Mesodermal cell (in vitro differentiated cells): ENCODE data around the gene SLC18A2.
"Not testable (repeated sequence)": the region's sequence is repeated elsewhere in the genome, so short reads cannot be mapped to it uniquely, and the experiment has no call there.

Experiments used
- H3K27ac ChIP-seq: 2 replicates; pipeline ENCODE4 v1.7.0; 2013; ENCODE audit warnings: mild to moderate bottlenecking, low read depth, low read length, moderate library complexity; ENCODE audit not compliant: severe bottlenecking
- H3K36me3 ChIP-seq: 2 replicates; pipeline ENCODE4 v1.7.1; 2013; ENCODE audit warnings: mild to moderate bottlenecking, low read length, moderate library complexity; ENCODE audit not compliant: control insufficient read depth, insufficient read depth
- H3K4me1 ChIP-seq: one replicate; pipeline ENCODE4 v1.7.1; 2013; ENCODE audit warnings: mild to moderate bottlenecking, low read length; ENCODE audit not compliant: insufficient read depth, control insufficient read depth, poor library complexity, severe bottlenecking
- H3K4me3 ChIP-seq: 2 replicates; pipeline ENCODE4 v1.7.0; 2013; ENCODE audit warnings: low read length, control low read depth, mild to moderate bottlenecking; ENCODE audit not compliant: insufficient read depth, poor library complexity, severe bottlenecking; ENCODE audit errors: extremely low read depth
- H3K9me3 ChIP-seq: 2 replicates; pipeline ENCODE4 v1.7.1; 2013; ENCODE audit warnings: mild to moderate bottlenecking, low read length, moderate library complexity; ENCODE audit not compliant: control insufficient read depth
- WGBS, 2 experiments: methylation state at CpG; one replicate each; pipeline ENCODE4 v1.1.5; 2013; ENCODE audit warnings: missing lambda C conversion rate in 2 of 2; ENCODE audit not compliant: insufficient coverage in 2 of 2; 5-methylcytosine and 5-hydroxymethylcytosine counted together

Gene SLC18A2

GRCh38 chr10:117217196-117217761 lies 23.6 kb upstream of the SLC18A2 start:
- Histone ChIP-seq H3K27ac (no peak overlapping the region), H3K9me3 (no peaks in the 10 kb centered on the region), H3K4me1 (peaks cover 9% of the 10 kb centered on the region), H3K36me3 (no peaks in the 10 kb centered on the region), H3K4me3 (peak overlapping the region; percentile 39)
- 36 to 40% methylated on average over 14 to 18 of the region's 22 CpGs for WGBS, 2 experiments

- no peak overlapping the region for H3K27ac ChIP-seq
- 75 to 89% methylated on average over 4 to 8 of the region's 8 CpGs for WGBS, 2 experiments
- H3K36me3 ChIP-seq: no peaks in the 10 kb centered on the region
- peaks cover 9% of the 10 kb centered on the region for H3K4me1 ChIP-seq
- no peaks in the 10 kb centered on the region for H3K9me3 ChIP-seq
- H3K4me3 ChIP-seq: no peak overlapping the region
Observed at GRCh38 chr10:117218654-117219053, 22.3 kb upstream of the SLC18A2 start.

- 50 to 56% methylated on average over 7 to 9 of the region's 10 CpGs for WGBS, 2 experiments
- H3K4me1 ChIP-seq: peaks cover 9% of the 10 kb centered on the region
- no peaks in the 10 kb centered on the region for H3K36me3 ChIP-seq
- H3K27ac ChIP-seq: no peak overlapping the region
- no peak overlapping the region for H3K4me3 ChIP-seq
- no peaks in the 10 kb centered on the region for H3K9me3 ChIP-seq
Observed at GRCh38 chr10:117221156-117221711, 19.7 kb upstream of the SLC18A2 start.

- Histone ChIP-seq H3K4me3 (no peak overlapping the region), H3K9me3 (no peaks in the 10 kb centered on the region), H3K36me3 (no peaks in the 10 kb centered on the region), H3K27ac (no peak overlapping the region), H3K4me1 (peaks cover 9% of the 10 kb centered on the region)
- 89 to 92% methylated on average over 3 of the region's 5 CpGs for WGBS, 2 experiments
Observed at GRCh38 chr10:117222552-117222951, 18.4 kb upstream of the SLC18A2 start.

- no peak overlapping the region for H3K4me3 ChIP-seq
- peaks cover 9% of the 10 kb centered on the region for H3K4me1 ChIP-seq
- WGBS, 2 experiments: 85 to 90% methylated on average over 2 to 3 of the region's 4 CpGs
Observed at GRCh38 chr10:117222976-117223692, 17.8 kb upstream of the SLC18A2 start.

GRCh38 chr10:117223693-117224430 lies 17.1 kb upstream of the SLC18A2 start:
- Histone ChIP-seq H3K36me3 (no peaks in the 10 kb centered on the region), H3K4me1 (peaks cover 9% of the 10 kb centered on the region), H3K9me3 (no peaks in the 10 kb centered on the region), H3K4me3 (no peak overlapping the region), H3K27ac (no peak overlapping the region)
- WGBS, 2 experiments: 87 to 95% methylated on average over 5 to 7 of the region's 7 CpGs

More at GRCh38 chr10:117222976-117223692, 17.8 kb upstream of the SLC18A2 start:
- no peak overlapping the region for H3K27ac ChIP-seq
- H3K36me3 ChIP-seq: no peaks in the 10 kb centered on the region
- no peaks in the 10 kb centered on the region for H3K9me3 ChIP-seq

- Histone ChIP-seq H3K4me3 (no peak overlapping the region), H3K9me3 (no peaks in the 10 kb centered on the region), H3K27ac (no peak overlapping the region), H3K4me1 (peaks cover 9% of the 10 kb centered on the region), H3K36me3 (no peaks in the 10 kb centered on the region)
- 84 to 92% methylated on average over 3 of the region's 3 CpGs for WGBS, 2 experiments
Observed at GRCh38 chr10:117224881-117225280, 16.0 kb upstream of the SLC18A2 start.

GRCh38 chr10:117226813-117227451 lies 14.0 kb upstream of the SLC18A2 start:
- H3K27ac ChIP-seq: no peak overlapping the region
- WGBS, 2 experiments: 67 to 87% methylated on average over 1 to 4 of the region's 10 CpGs
- H3K4me3 ChIP-seq: no peak overlapping the region

GRCh38 chr10:117228210-117228609 lies 12.7 kb upstream of the SLC18A2 start:
- no peak overlapping the region for H3K4me3 ChIP-seq
- H3K9me3 ChIP-seq: no peaks in the 10 kb centered on the region
- no peak overlapping the region for H3K27ac ChIP-seq
- H3K36me3 ChIP-seq: no peaks in the 10 kb centered on the region
- no peaks in the 10 kb centered on the region for H3K4me1 ChIP-seq

More at GRCh38 chr10:117226813-117227451, 14.0 kb upstream of the SLC18A2 start:
- H3K36me3 ChIP-seq: no peaks in the 10 kb centered on the region
- H3K9me3 ChIP-seq: no peaks in the 10 kb centered on the region
- no peaks in the 10 kb centered on the region for H3K4me1 ChIP-seq

- not testable (repeated sequence) for H3K4me1 ChIP-seq, H3K27ac ChIP-seq, H3K9me3 ChIP-seq, H3K4me3 ChIP-seq, H3K36me3 ChIP-seq
- WGBS, 2 experiments: 86 to 93% methylated on average over 1 to 3 of the region's 4 CpGs
Observed at GRCh38 chr10:117230107-117230506, 10.8 kb upstream of the SLC18A2 start.
